Activated T-cell treated with anti-CD3 and anti-CD28 coated beads, Interleukin-2, amount 50 U/mL, for 4 hours (primary cell): Measurements from ENCODE around the gene MPST. TPM values are rescaled to one million over a fixed set of nuclear protein-coding genes. Genes with fewer than 3 reads are reported as not detected.

ENCODE experiments used
- ATAC-seq, 2 donors: fragments of 200-7000 bp; cut with Tn5 transposase; one replicate each; pipeline ENCODE4 v1.10.0; 2021
- DNase-seq: peaks from one replicate; pipeline ENCODE4 v3.0.0-alpha.2; 2020
- H3K27me3 Mint-ChIP-seq: one replicate; pipeline ENCODE4 v1.8.0; 2021; ENCODE audit warnings: low read depth, mixed read lengths
- H3K36me3 Mint-ChIP-seq: one replicate; pipeline ENCODE4 v1.8.0; 2022; ENCODE audit warnings: mixed read lengths; ENCODE audit not compliant: insufficient read depth
- H3K4me1 Mint-ChIP-seq: one replicate; pipeline ENCODE4 v1.8.0; 2021; ENCODE audit warnings: low read depth, mixed read lengths
- H3K4me3 Mint-ChIP-seq: one replicate; pipeline ENCODE4 v1.8.0; 2021; ENCODE audit warnings: mild to moderate bottlenecking, moderate library complexity, mixed read lengths
- H3K9me3 Mint-ChIP-seq: one replicate; pipeline ENCODE4 v1.8.0; 2021; ENCODE audit warnings: mixed read lengths
- total RNA-seq, 3 donors: library from RNA; stranded (reverse); gene quantifications; one replicate each; pipeline ENCODE4 v1.2.1, GENCODE V29; 2021

The MPST gene
- total RNA-seq, 3 donors from 2014 or later: 4.7 to 7.2 (median 6.0) TPM

GRCh38 chr22:37012956-37013355, 6.6 kb upstream of the MPST start:
- Mint-ChIP-seq H3K4me1 (no peaks in the 10 kb centered on the region), H3K9me3 (no peaks in the 10 kb centered on the region), H3K27me3 (peaks cover 5% of the 10 kb centered on the region), H3K4me3 (no peak overlapping the region), H3K36me3 (no peaks in the 10 kb centered on the region)
- ATAC-seq (no peak), DNase-seq (no peak)

GRCh38 chr22:37014415-37014806, 5.1 kb upstream of the MPST start:
- no peaks in the 10 kb centered on the region for H3K9me3 Mint-ChIP-seq
- no peak overlapping the region for H3K4me3 Mint-ChIP-seq
- no peaks in the 10 kb centered on the region for H3K36me3 Mint-ChIP-seq
- ATAC-seq (no peak), DNase-seq (no peak)
- peaks cover 4% of the 10 kb centered on the region for H3K27me3 Mint-ChIP-seq
- H3K4me1 Mint-ChIP-seq: peaks cover 2% of the 10 kb centered on the region

GRCh38 chr22:37014835-37015586, 4.5 kb upstream of the MPST start:
- peaks cover 3% of the 10 kb centered on the region for H3K27me3 Mint-ChIP-seq
- H3K36me3 Mint-ChIP-seq: no peaks in the 10 kb centered on the region
- H3K4me1 Mint-ChIP-seq: peaks cover 4% of the 10 kb centered on the region
- no peak for DNase-seq
- H3K4me3 Mint-ChIP-seq: no peak overlapping the region
- H3K9me3 Mint-ChIP-seq: no peaks in the 10 kb centered on the region
- ATAC-seq: no peak

GRCh38 chr22:37015587-37015878, 4.0 kb upstream of the MPST start:
- Mint-ChIP-seq H3K27me3 (peaks cover 4% of the 10 kb centered on the region), H3K4me3 (no peak overlapping the region), H3K9me3 (no peaks in the 10 kb centered on the region), H3K36me3 (no peaks in the 10 kb centered on the region), H3K4me1 (peaks cover 8% of the 10 kb centered on the region)
- no peak for DNase-seq
- ATAC-seq: no peak

- Mint-ChIP-seq H3K36me3 (no peaks in the 10 kb centered on the region), H3K27me3 (peaks cover 5% of the 10 kb centered on the region), H3K9me3 (no peaks in the 10 kb centered on the region), H3K4me1 (peaks cover 9% of the 10 kb centered on the region), H3K4me3 (no peak overlapping the region)
- no peak for ATAC-seq
- DNase-seq: no peak
Observed at GRCh38 chr22:37016134-37016910, 3.2 kb upstream of the MPST start.

- peaks cover 13% of the 10 kb centered on the region for H3K4me1 Mint-ChIP-seq
- H3K4me3 Mint-ChIP-seq: no peak overlapping the region
- no peaks in the 10 kb centered on the region for H3K9me3 Mint-ChIP-seq
- peaks cover 9% of the 10 kb centered on the region for H3K27me3 Mint-ChIP-seq
- no peaks in the 10 kb centered on the region for H3K36me3 Mint-ChIP-seq
- DNase-seq: no peak
- ATAC-seq: no peak
Observed at GRCh38 chr22:37017356-37017755, 2.2 kb upstream of the MPST start.

GRCh38 chr22:37018086-37018814, 1.3 kb upstream of the MPST start:
- no peaks in the 10 kb centered on the region for H3K36me3 Mint-ChIP-seq
- ATAC-seq: no peak
- peaks cover 9% of the 10 kb centered on the region for H3K27me3 Mint-ChIP-seq
- no peaks in the 10 kb centered on the region for H3K9me3 Mint-ChIP-seq
- peaks cover 13% of the 10 kb centered on the region for H3K4me1 Mint-ChIP-seq
- no peak for DNase-seq
- peak overlapping the region; percentile 77 for H3K4me3 Mint-ChIP-seq

GRCh38 chr22:37018815-37019308, 680 bp upstream of the MPST start:
- peak in 1 of 2 donors; percentile 21 for ATAC-seq
- peaks cover 9% of the 10 kb centered on the region for H3K27me3 Mint-ChIP-seq
- peaks cover 13% of the 10 kb centered on the region for H3K4me1 Mint-ChIP-seq
- H3K36me3 Mint-ChIP-seq: no peaks in the 10 kb centered on the region
- H3K9me3 Mint-ChIP-seq: no peaks in the 10 kb centered on the region
- no peak for DNase-seq
- peak overlapping the region; percentile 77 for H3K4me3 Mint-ChIP-seq

- no peak for ATAC-seq
- Mint-ChIP-seq H3K27me3 (peaks cover 10% of the 10 kb centered on the region), H3K4me3 (peak overlapping the region; percentile 86), H3K4me1 (peaks cover 13% of the 10 kb centered on the region), H3K36me3 (no peaks in the 10 kb centered on the region), H3K9me3 (no peaks in the 10 kb centered on the region)
- DNase-seq: no peak
Observed at GRCh38 chr22:37020192-37020479, 594 bp downstream of the MPST start.

GRCh38 chr22:37021041-37021440, 1.5 kb downstream of the MPST start:
- Mint-ChIP-seq H3K4me3 (no peak overlapping the region), H3K27me3 (peaks cover 11% of the 10 kb centered on the region)

GRCh38 chr22:37021710-37022482, 2.4 kb downstream of the MPST start:
- Mint-ChIP-seq H3K27me3 (peaks cover 11% of the 10 kb centered on the region), H3K4me1 (peaks cover 13% of the 10 kb centered on the region), H3K4me3 (peak overlapping the region; percentile 59), H3K9me3 (no peaks in the 10 kb centered on the region), H3K36me3 (no peaks in the 10 kb centered on the region)
- peak in 1 of 2 donors; percentile 32 for ATAC-seq
- DNase-seq: peak; percentile 52

More at GRCh38 chr22:37021041-37021440, 1.5 kb downstream of the MPST start:
- ATAC-seq (no peak), DNase-seq (no peak)
- H3K36me3 Mint-ChIP-seq: no peaks in the 10 kb centered on the region
- no peaks in the 10 kb centered on the region for H3K9me3 Mint-ChIP-seq
- H3K4me1 Mint-ChIP-seq: peaks cover 13% of the 10 kb centered on the region

GRCh38 chr22:37022483-37023337, 3.2 kb downstream of the MPST start:
- Mint-ChIP-seq H3K27me3 (peaks cover 10% of the 10 kb centered on the region), H3K4me3 (no peak overlapping the region), H3K36me3 (no peaks in the 10 kb centered on the region), H3K9me3 (no peaks in the 10 kb centered on the region), H3K4me1 (peaks cover 13% of the 10 kb centered on the region)
- ATAC-seq: no peak
- no peak for DNase-seq

- no peaks in the 10 kb centered on the region for H3K9me3 Mint-ChIP-seq
- H3K4me1 Mint-ChIP-seq: peaks cover 11% of the 10 kb centered on the region
- no peaks in the 10 kb centered on the region for H3K36me3 Mint-ChIP-seq
- no peak for DNase-seq
- no peak for ATAC-seq
- peaks cover 8% of the 10 kb centered on the region for H3K27me3 Mint-ChIP-seq
- no peak overlapping the region for H3K4me3 Mint-ChIP-seq
Observed at GRCh38 chr22:37023743-37024338, 4.3 kb downstream of the MPST start.
